ENCODE data around the gene RPSA.
"Not testable (repeated sequence)": the region's sequence is repeated elsewhere in the genome, so short reads cannot be mapped to it uniquely, and the experiment has no call there.

Gene RPSA

GRCh38 chr3:39454591-39455217, 48.2 kb downstream of the RPSA start:
- DNase-seq (ENCODE audit: low read depth): no peak

- no peak for DNase-seq (ENCODE audit: low read depth)
These were observed 49.6 kb downstream of the RPSA start for GRCh38 chr3:39456159-39456558.

- no peak for DNase-seq (ENCODE audit: low read depth)
These were observed 50.8 kb downstream of the RPSA start for GRCh38 chr3:39457361-39457760.

GRCh38 chr3:39458579-39458978, 52.1 kb downstream of the RPSA start:
- not testable (repeated sequence) for DNase-seq (ENCODE audit: low read depth)

- no peak for DNase-seq (ENCODE audit: low read depth)
These were observed 54.2 kb downstream of the RPSA start for GRCh38 chr3:39460677-39461076.

Measured in stimulated activated CD8-positive, alpha-beta memory T cell treated with anti-CD3 and anti-CD28 coated beads, Interleukin-7, amount 100 ng/mL, for 24 hours (primary cell).